COR-L47 (cell line): Measurements from ENCODE around the gene TBC1D5.
"Not testable (repeated sequence)": the region's sequence is repeated elsewhere in the genome, so short reads cannot be mapped to it uniquely, and the experiment has no call there.

Source experiments
- DNase-seq: peaks from one replicate; lab custom pipeline; 2025; lab: John Stamatoyannopoulos, UW

TBC1D5 gene

DNA sequence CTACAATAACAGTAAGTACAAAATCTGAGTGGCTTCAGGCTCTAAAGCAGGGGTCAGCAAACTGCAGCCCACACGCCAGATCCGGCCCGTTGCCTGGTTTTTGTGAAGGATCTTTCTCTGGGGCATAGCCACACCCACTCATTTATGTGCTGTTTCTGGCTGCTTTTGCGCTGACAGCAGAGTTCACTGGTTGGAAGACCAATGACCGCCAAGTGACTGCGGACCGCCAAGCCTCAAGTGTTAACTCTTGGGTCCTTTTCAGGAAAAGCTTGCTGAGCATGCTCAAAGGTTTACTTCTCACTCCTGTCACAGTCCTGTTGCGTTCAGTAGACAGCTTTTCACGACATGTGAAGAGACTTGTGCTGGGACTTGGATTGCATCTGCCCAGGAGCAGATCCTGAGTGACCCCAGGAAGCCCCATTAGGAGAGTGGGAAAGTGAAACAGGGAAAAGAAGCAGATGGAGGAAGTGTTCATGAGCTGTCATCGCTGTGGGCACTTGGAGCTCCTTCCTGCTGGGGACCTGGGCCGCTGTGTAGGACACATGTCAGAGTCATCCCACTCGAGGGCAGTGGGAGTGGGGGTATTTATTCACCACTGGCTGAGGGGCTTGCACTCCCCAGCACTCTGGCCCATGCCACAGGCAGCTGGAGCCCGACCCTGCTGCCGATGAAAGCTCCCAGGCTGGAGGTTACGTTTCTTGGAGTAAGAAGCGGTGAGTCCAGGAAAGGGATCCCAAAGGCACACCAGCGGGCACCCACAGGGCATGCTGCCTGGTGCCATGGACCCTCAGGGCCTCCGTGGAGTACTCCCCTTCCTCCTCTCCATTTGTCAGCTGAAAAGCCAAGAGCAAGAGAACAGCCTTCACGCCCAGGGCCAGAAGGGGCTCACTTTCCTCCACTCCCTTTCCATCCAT is 608.5 kb downstream of the TBC1D5 start:
- DNase-seq, result no peak

DNA sequence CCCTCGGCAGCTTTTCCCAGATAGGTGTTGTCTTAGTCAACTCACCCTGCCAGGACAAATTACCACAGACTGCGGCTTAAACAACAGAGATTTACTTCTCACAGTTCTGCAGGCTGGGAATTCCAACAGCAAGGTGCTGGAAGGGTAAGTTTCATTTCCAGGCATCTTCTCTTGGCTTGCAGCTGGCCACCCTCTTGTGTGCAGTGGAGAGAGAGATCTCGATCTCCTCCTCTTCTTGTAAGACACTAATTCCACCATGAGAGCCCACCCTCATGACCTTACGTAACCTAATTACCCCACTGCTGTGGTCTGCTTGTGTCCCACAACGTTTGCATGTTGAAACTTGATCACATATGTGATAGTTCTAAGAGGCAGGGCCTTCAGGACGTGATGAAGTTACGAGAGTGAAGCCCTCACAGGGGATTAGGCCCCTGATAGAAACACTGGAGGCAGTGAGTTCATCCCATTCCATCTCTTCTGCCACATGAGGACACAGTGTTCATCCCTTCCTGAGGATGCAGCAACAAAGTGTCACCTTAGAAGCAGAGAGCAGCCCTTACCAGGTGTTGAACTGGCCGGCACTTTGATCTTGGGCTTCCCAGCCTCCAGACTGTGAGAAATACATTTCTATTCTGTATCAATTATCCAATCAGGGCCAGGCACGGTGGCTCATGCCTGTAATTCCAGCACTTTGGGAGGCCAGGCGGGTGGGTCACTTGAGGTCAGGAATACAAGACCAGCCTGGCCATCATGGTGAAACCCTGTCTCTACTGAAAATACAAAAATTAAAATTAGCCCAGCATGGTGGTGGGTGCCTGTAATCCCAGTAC is 609.9 kb downstream of the TBC1D5 start:
- DNase-seq, result no peak

DNA sequence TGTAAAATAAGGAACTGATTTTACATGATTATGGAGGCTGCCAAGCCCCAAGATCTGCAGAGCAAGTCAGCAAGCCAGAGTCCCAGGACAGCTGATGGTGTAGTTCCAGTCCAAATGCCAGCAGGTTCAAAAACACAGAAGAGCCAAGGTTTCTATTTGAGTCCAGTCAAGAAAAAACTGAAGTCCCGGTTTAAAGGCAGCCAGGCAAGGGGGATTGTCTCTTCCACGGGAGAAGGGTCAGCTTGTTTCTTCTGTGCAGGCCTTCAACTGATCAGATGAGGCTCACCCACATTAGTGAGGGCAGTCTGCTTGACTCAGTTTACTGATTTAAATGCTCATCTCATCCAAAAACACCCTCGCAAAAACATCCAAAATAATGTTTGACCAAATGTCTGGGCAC is 611.5 kb downstream of the TBC1D5 start:
- no peak for DNase-seq

DNA sequence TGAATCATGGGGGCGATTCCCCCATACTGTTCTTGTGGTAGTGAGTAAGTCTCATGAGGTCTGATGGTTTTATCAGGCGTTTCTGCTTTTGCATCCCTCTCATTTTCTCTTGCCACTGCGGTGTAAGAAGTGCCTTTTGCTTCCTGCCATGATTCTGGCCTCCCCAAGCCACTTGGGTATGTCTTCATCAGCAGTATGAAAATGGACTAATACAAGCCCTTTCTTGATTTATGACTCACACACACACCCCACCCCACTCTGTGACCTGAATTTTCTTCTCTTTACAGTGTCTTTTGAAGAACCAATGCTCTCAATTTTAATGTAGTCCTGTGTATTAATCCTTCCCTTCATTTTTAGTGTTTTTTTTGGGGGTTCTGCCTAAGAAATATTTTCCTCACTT is 612.9 kb downstream of the TBC1D5 start:
- DNase-seq, result no peak

DNA sequence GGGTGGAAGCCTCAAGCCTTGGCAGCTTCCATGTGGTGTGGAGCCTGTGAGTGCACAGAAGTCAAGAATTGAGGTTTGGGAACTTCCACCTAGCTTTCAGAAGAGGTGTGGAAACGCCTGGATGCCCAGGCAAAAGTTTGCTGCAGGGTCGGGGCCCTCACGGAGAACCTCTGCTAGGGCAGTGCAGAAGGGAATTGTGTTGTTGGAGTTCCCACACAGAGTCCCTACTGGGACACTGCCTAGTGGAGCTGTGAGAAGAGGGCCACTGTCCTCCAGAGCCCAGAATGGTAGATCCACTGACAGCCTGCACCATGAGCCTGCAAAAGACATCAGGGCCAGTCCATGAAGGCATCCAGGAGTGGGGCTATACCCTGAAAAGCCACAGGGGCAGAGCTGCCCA is 613.8 kb downstream of the TBC1D5 start:
- DNase-seq, result not testable (repeated sequence)

GRCh38 chr3:17125738-17126442 is 616.5 kb downstream of the TBC1D5 start:
- DNase-seq, result no peak

DNA sequence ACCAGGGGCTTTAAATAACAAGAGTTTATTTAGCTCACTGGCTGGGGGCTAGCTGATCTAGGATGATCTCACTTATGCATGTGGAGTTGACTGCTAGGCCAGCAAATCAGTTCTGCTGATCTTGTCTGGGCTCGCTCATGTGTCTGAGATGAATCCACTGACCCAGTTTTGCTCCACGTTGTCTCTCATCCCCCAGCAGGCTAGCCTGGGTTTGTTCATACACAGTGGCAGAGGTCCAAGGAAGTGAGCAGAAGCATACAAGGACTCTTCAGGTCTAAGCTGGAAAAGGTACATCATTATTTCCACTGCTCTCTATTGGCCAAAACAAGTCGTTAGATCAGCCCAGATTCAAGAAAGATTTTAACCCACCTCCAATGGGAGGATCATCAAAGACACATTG is 619.7 kb downstream of the TBC1D5 start:
- no peak for DNase-seq

DNA sequence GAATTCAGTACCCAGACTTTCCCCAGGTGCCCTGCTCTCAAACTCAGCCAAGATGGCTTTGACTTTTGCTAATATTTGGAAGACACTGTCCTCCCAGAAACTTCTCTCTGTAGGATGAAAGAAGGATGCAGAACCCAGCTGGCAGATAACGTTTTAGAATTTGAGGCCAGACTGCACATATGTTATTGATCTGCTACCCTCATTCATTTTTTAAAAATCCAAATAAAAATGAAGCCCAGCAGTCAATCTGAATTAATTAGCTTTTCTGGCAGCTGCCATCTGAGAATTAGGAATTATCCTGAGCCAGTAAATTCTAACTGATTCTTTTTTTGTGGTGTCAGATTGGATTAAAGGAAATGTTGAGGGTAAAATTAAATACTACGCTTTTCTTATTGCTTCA is 621.1 kb downstream of the TBC1D5 start:
- DNase-seq, result no peak

GRCh38 chr3:17120115-17120514 is 622.3 kb downstream of the TBC1D5 start:
- DNase-seq, result no peak

- DNase-seq, result no peak
These were observed 623.0 kb downstream of the TBC1D5 start for GRCh38 chr3:17119201-17120072.

DNA sequence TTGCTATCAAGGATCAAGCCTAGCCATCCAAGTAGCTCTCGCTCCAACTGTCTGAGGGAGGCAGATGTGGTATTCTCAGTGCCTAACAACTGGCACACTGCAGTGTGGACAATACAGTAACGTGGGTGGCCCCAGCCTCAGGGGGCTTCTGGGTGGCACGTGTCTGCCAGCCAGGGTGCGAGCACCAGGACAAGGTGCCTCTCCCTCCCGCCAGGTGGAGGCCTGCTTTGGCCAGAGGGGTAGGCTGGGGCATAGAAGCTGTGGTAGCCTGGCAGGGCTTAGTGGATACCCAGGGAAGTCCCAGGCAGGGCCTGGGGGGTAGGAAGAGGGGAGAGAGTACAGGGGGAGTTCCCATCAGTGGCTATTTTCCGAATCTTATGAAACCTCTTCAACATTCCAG is 623.7 kb downstream of the TBC1D5 start:
- no peak for DNase-seq

GRCh38 chr3:17116007-17116600 is 626.3 kb downstream of the TBC1D5 start:
- no peak for DNase-seq

GRCh38 chr3:17115186-17115585 is 627.2 kb downstream of the TBC1D5 start:
- no peak for DNase-seq

GRCh38 chr3:17111586-17111985 is 630.8 kb downstream of the TBC1D5 start:
- no peak for DNase-seq

DNA sequence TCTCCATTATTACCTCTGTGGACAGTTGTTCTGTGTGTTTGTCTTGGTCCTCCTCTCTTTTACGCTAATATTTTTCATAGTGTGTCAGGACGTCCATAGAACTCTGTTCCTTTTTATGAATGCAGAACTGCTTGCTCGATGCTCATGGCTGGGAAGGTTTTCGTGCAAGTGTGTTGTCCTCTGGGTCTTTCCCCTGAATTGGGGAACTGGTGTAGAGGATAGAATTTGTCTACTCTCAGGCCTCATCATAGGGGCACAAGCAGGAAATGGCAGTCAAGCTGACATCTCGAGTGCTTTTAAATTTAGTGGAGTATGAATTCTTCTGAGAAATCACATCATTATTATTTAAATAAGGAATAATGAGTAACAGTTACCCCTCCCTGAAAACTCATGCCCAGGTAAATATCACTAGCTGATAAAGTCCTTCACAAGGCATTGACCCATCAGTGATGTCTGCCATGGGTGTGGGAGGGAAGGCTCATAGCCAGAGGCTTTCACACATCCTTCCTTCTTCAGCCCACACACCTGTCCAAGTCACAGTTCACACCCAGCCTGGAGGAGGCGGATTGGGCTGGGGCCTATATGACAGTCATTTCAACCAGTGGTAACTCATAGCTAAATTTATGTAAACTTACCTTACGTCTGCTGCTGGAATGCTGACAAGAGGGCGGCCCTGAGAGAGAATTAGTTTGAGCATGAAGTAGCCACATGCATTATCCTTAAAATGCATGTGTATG is 631.6 kb downstream of the TBC1D5 start:
- no peak for DNase-seq
